NCI-H526 (cell line): ENCODE measurements around the gene RAB3D.
"Not testable (repeated sequence)": the region's sequence is repeated elsewhere in the genome, so short reads cannot be mapped to it uniquely, and the experiment has no call there.

Source experiments
- DNase-seq, 2 experiments: peaks; one replicate each; lab custom pipeline; 2025; lab: John Stamatoyannopoulos, UW

RAB3D gene

DNA sequence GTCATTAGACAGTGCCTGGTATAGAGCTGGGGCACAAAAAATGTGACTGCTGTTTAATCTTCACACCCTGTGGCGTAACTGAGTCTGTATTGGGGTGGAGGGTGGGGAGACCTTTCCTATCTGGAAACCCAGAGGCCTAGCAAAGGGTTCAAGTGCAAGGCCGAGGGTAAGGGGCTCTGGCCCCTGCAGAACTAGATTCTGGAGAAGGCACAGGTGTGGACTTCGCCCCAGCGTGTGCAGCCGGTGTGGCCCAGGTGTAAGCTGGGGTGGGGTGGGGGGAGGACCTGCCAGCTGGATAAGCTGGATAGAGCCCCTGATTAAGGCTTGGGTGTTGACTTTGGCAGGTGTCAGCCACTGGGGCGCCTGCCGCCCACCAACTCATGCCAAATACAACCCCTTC, 1.3 kb downstream of the RAB3D start:
- DNase-seq = no peak

DNA sequence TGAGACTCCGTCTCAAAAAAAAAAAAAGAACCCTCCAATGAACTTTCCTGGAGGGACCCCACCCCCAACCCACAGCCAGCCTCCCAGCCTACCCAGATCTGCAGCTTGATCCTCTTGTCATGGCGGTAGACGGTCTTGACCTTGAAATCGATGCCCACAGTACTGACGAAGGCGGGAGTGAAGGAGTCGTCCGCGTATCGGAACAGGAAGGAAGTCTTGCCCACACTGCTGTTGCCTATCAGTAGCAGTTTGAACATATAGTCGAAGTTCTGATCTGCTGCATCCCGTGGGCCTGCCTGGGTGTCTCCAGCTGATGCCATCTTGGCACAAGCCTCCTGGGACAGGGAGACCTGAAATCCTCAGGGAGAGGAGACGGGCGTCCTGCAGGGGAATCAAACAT, 2.4 kb downstream of the RAB3D start:
- DNase-seq = no peak

GRCh38 chr19:11335449-11336146, 3.9 kb downstream of the RAB3D start:
- no peak for DNase-seq

- DNase-seq = not testable (repeated sequence)
Measured at GRCh38 chr19:11333838-11334237, 5.6 kb downstream of the RAB3D start.

GRCh38 chr19:11332822-11333221, 6.6 kb downstream of the RAB3D start:
- no peak for DNase-seq

- no peak for DNase-seq
Measured at GRCh38 chr19:11331502-11331901, 8.0 kb downstream of the RAB3D start.

GRCh38 chr19:11330127-11330526, 9.3 kb downstream of the RAB3D start:
- no peak for DNase-seq

DNA sequence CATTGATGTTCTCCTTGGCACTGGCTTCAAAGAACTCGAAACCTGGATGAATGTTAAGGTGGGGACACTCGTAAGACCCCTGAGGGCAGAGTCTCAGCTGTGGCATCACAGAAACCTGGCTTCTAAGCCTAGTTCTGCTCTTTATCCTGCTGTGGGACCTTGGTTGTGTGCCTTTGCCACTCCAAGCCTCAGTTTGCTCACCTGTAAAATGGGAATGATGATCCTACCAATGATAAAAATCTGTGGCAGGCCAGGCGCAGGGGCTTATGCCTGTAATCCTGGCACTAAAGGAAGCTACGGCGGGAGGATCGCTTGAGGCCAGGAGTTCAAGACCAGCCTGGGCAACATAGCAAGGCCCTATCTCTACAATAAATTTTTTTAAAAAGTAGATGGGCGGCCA, 13.9 kb downstream of the RAB3D start:
- DNase-seq = no peak

DNA sequence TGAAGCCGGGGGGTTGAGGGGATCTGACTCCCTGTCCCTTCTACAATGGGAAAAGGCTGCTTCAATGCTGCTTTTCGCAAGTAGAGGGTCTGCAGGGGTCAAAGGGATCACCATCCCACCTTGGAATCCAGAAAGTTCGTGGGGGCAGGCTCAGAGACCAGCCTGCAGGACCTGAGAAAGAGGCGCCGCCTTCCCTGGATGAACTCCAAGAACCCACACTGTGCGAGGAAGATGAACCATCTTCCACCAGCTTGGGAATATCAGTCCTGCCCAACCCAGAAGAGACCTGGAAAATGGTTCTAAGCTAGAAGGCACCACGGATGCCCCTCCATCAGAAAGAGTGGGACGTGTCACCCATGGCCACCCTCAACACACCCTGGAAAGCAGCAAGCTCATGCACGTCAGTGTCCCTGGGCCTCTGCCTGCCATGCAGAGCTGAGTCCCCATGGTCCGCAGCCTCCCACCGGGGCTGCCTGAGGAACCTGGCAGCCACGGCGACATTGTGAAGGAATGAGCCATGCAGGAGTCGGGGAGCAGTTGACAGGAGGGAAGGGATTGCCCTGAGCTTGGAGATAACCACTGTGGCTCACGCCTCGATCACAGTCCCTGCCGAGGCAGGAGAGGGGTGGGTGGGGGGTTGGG, 14.6 kb downstream of the RAB3D start:
- no peak for DNase-seq

DNA sequence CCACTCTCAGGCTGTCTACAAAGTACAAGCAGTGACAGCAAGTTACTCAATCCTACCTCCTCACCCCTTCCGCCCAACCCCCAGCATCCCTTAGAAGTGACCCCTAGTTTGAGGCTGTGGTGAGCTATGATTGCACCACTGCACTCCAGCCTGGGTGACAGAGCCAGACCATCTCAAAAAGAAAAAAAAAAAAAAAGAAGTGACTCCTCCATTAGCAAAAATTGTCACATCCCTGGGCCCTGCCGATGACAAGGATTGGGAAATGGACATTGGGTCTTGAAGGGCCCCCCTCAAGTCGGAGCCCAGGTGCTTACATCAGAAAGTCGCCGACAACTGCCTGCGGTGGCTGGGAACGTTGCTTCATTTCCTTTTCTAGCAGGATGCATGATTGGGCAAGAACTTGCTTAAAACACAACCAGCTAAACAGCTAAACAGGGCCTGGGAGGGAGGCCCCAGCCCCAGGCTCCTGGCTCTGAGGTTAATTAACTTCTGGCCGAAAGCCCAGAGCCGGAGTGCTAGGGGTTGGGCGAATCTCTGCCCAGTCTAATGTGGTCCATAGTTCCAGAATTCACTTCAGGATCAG, 15.3 kb downstream of the RAB3D start:
- no peak for DNase-seq

DNA sequence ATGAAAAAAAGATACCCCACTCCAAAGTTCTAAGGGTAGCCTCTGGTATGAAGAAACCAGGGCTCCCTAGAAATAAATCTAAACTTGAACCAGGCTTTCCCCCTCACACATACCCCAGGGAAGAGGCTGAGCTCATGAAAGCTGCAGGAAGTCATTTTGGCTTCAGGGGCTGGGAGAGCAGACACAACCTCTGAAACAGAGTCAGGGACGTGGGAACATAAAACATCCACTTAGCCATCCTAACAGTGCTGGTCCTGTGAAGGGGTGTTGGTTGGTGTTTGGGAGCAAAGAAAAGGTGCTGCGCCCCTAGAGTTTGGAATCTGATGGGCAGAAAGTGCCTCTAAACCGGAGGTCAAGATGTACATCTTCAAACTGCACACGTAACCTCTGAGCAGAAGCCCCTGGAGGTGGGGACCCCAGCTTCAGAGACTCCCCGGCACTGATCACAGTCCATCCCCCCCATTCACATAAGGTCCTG, 15.8 kb downstream of the RAB3D start:
- no peak for DNase-seq

DNA sequence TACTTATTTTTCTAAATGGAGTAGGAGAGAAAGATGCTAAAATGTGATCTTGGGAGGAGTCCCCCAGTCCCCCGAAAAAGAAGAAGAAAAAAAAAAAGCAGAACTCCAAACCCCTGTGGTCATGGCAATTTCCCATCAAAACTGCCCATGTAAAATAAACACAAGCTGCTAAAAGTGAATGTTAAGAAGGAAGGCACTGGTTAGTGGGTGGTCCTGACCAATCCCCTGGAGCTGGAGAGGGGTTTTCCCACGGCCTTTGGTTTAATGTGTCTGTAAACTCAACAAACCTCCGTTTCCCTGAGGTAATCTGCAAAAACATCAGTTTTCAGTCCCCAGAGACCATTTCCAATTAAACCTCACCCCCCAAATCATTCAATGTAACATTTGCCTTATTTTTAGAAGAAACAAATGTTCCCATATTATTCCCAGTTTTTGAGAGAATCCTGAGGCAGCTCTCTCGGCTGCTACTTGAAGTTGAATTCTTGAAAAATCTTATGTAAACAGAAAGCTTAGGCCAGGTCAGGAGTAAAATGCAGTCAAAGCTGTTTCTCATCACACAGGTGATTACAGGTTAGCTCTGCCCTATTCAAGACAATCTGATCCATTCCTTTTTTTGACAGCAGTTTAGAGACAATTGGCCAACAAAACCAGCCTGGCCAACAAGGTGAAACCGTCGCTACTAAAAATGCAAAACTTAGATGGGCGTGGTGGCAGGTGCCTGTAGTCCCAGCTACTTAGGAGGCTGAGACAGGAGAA, 17.0 kb downstream of the RAB3D start:
- DNase-seq = peak in 1 of 2 experiments; percentile 29

DNA sequence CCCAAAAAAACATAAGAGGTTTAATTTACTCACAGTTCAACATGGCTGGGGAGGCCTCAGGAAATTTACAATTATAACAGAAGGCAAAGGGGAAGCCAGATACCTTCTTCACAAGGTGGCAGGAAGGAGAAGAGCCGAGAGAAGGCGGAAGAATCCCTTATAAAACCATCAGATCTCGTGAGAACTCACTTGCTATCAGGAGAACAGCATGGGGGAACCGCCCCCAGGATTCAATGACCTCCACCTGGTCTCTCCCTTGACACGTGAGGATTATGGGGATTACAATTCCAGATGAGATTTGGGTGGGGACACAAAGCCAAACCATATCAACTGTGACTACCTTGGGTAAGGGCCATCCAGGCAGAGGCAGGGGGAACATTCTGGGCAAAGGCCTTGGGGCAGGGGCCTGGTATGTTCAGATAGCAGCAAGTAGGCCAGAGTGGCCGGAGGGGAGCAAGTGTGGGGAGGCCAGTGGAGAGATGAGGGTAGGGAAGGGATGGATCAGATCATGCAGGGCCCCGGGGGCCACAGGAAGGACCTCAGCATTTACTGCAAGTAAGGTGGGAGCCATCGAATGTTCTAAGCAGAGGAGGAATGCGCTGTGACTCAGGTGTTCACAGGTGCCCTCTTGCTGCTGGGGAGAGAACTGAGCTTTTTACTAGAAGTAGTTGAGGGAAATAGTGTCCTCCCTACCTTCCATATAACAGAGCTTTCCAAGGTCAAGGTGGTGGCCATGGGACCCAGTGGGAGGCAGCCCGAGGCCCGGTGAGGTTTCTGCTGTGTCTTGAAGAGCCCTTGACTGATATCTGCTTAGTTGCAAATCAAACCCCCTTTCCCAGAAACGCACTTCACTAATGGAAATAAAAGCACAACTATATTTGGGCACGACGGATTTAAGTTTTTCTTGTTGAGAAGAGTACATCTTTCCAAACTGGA, 18.0 kb downstream of the RAB3D start:
- DNase-seq = no peak

DNA sequence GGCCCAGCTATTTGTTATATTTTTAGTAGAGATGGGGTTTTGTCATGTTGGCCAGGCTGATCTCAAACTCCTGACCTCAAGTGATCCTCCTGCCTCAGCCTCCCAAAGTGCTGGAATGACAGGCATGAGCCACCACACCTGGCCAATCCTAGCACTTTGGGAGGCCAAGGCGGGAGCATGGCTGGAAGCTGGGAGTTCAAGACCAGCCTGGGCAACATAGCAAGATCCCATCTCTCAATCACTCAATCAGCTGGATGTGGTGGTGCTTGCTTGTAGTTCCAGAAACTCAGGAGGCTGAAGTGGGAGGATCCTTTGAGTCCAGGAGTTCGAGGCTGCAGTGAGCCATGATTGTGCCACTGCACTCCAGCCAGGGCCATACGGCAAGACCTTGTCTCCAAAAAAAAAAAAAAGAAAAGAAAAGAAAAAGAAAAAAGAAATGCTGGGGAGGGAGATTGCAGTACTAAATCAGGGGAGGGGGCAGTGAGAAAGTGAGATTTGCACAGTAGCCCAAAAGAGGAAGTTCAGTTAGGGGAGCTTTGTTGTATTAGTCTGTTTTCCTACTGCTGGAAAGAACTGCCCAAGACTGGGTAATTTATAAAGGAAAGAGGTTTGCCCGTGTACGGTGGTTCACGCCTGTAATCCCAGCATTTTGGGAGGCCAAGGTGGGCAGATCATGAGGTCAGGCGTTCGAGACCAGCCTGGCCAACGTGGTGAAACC, 19.0 kb downstream of the RAB3D start:
- DNase-seq = not testable (repeated sequence)

DNA sequence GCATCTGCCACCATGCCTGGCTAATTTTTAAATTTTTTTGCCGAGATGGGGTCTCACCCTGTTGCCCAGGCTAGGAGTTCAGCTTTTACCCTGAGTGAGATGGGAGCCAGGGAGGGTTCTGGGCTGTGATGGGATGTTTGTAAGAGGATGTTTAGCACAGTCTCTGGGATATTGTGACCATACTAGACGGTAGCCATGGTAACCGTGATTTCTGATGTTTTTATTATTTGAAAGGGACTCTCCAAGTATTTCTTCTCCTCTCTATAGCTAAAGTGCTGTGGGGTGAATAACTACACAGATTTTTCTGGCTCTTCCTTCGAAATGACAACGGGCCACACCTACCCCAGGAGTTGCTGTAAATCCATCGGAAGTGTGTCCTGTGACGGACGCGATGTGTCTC, 33.1 kb downstream of the RAB3D start:
- DNase-seq = no peak

- DNase-seq = no peak
Measured at GRCh38 chr19:11304936-11305335, 34.5 kb downstream of the RAB3D start.

DNA sequence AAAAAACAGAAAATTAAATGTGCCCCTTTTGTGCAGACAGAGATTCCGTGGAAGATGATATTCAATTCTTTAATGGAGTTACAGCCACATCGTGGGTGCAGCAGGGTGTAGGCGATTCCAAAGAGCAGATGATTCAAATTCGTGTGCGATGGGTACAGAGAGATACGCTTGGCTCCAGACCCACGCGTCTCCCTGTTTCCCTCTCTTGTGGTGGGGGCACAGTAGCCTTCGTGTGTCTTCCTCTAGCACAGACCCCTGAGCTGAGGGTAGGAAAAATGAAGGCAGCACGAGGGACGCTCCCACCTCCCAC, 38.7 kb downstream of the RAB3D start:
- no peak for DNase-seq

DNA sequence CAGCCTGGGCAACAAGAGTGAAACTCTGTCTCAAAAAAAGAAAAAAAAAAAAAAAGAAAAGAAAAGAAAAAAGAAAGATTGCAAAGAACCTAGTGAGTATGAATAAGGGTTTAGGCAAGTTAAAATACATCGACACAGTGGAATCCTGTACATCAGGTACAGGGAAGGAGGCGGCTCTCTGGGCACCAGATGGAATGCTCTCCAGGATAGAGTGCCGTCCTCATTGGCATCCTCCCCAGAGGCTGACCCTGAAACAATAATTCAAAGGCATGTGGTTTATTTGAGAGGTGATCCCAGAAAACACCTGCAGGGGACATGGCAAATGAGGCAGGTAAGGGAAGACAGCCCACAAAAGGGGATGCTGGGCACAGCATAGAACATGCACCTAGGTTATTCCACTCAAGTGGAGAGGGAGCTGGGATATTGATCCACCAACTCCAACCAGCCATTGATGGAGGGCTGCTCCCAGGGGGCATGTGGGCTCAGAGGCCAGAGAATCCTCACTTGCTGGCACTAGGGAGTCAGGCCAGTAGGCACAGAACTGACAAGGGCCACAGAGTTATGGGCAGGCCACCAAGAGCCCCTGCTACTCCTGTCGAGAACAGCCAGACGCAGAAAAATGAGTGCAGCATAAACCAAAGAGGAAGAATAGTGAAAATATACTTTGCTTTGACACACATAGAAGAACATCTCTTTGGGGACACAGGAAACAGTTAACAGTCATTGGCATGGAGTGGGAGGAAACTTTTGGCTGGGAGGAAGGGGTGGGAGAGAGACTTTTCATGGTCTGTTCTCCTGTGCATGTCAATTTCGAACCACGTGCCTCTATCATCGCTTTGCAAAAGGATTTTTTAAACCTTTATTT, 39.3 kb downstream of the RAB3D start:
- no peak for DNase-seq

GRCh38 chr19:11296264-11296663, 43.2 kb downstream of the RAB3D start:
- DNase-seq = no peak

GRCh38 chr19:11295665-11296245, 43.7 kb downstream of the RAB3D start, which contains the start of gene TSPAN16:
Gene TSPAN16 (plus strand): TSS chr19:11296160. CDS start chr19:11296298, 138 bp downstream.
- DNase-seq = peak in 1 of 2 experiments; percentile 63
